ENCODE results near the gene ZMYM2. TPM values are rescaled to one million over a fixed set of nuclear protein-coding genes. Genes with fewer than 3 reads are reported as not detected.

ZMYM2 gene
- total RNA-seq, 6 donors from 2014 or later: 36.8 to 101 (median 59.4) TPM

- Histone ChIP-seq H3K9me3 (no peaks in the 10 kb centered on the region), H3K27ac (no peak overlapping the region), H3K4me1 (no peaks in the 10 kb centered on the region), H3K36me3 (no peaks in the 10 kb centered on the region), H3K27me3 (no peaks in the 10 kb centered on the region), H3K4me3 (no peak overlapping the region)
- DNase-seq (no peak), ATAC-seq (ENCODE audit: low FRiP score in 2 of 2) (no peak)
- 81 to 84% methylated on average over 7 of the region's 7 CpGs for WGBS, 2 donors
- TF ChIP-seq, protein P1, sequence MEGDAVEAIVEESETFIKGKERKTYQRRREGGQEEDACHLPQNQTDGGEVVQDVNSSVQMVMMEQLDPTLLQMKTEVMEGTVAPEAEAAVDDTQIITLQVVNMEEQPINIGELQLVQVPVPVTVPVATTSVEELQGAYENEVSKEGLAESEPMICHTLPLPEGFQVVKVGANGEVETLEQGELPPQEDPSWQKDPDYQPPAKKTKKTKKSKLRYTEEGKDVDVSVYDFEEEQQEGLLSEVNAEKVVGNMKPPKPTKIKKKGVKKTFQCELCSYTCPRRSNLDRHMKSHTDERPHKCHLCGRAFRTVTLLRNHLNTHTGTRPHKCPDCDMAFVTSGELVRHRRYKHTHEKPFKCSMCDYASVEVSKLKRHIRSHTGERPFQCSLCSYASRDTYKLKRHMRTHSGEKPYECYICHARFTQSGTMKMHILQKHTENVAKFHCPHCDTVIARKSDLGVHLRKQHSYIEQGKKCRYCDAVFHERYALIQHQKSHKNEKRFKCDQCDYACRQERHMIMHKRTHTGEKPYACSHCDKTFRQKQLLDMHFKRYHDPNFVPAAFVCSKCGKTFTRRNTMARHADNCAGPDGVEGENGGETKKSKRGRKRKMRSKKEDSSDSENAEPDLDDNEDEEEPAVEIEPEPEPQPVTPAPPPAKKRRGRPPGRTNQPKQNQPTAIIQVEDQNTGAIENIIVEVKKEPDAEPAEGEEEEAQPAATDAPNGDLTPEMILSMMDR (IDR thresholded peaks at IDR 0.05): no peak
- TF ChIP-seq EP300 (IDR thresholded peaks at IDR 0.05) (no peak), POLR2A (IDR thresholded peaks at IDR 0.05) (no peak), POLR2AphosphoS5 (IDR thresholded peaks at IDR 0.05) (no peak)
Observed at GRCh38 chr13:19950374-19950773, 8.2 kb upstream of the ZMYM2 start.

- TF ChIP-seq POLR2AphosphoS5 (IDR thresholded peaks at IDR 0.05) (no peak), EP300 (IDR thresholded peaks at IDR 0.05) (no peak), POLR2A (IDR thresholded peaks at IDR 0.05) (no peak)
- TF ChIP-seq, protein P1 (IDR thresholded peaks at IDR 0.05): no peak
- no peak overlapping the region for H3K4me3 ChIP-seq
- peaks cover 0 to 8% (median 0%) of the 10 kb centered on the region in 4 donors for H3K4me1 ChIP-seq
- DNase-seq (no peak), ATAC-seq (ENCODE audit: low FRiP score in 2 of 2) (no peak)
- H3K9me3 ChIP-seq: no peaks in the 10 kb centered on the region
- H3K27me3 ChIP-seq: no peaks in the 10 kb centered on the region
- no peaks in the 10 kb centered on the region for H3K36me3 ChIP-seq
- H3K27ac ChIP-seq: no peak overlapping the region
Observed at GRCh38 chr13:19952850-19953249, 5.7 kb upstream of the ZMYM2 start.

- H3K27me3 ChIP-seq: no peaks in the 10 kb centered on the region
- no peak overlapping the region for H3K27ac ChIP-seq
- no peaks in the 10 kb centered on the region for H3K9me3 ChIP-seq
- TF ChIP-seq POLR2A (IDR thresholded peaks at IDR 0.05): no peak
- no peak for TF ChIP-seq EP300 (IDR thresholded peaks at IDR 0.05)
- TF ChIP-seq POLR2AphosphoS5 (IDR thresholded peaks at IDR 0.05): no peak
- TF ChIP-seq, protein P1 (IDR thresholded peaks at IDR 0.05): no peak
- no peak overlapping the region for H3K4me3 ChIP-seq
- 83 to 89% methylated on average over 4 of the region's 4 CpGs for WGBS, 2 donors
- ATAC-seq (ENCODE audit: low FRiP score in 2 of 2) (no peak), DNase-seq (no peak)
- H3K36me3 ChIP-seq: peaks cover 0 to 2% (median 0%) of the 10 kb centered on the region in 4 donors
- H3K4me1 ChIP-seq: peaks cover 11 to 17% (median 14%) of the 10 kb centered on the region in 4 donors
Observed at GRCh38 chr13:19955873-19956559, 2.5 kb upstream of the ZMYM2 start.

DNA sequence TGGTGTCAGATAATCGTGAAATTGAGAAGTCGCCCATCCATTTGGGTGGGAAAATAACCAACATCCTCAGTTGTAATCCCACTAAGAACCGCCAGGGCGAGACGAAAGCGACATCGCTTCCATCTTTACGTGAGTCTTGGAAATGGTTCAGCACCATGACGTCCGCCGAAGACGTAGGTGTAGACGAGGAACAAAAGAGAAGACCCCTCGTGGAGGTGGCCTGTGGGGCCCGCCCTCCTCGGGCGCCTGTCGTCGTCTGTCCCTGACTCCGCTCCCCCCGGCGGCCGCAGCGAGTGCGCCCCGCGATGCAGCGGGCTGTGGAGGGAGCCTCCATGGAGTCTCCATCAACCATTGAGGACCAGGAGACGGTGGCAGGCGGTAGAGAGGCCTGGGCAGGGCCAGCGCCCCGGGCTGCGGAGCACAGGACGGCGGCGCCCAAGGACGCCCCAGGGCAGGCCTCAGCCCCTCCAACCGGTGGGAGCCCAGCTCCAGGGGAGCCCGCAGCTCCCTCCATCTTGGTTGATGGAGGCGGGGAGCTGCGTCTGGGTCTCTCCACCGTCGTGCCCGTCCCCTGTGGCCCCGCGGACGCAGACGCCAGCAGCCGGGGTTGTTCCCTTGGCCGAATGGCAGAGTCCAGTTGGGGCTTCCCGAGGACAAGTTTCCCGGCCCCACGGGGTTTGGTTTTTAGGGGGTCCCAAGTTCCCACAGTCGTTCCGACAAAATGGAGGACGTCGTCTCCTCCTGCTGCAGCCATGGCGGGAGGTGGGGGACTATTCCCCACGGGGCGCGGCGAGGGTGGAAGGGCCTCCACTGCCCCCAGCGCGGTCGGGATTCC lies 990 bp upstream of the ZMYM2 start:
- H3K9me3 ChIP-seq: no peaks in the 10 kb centered on the region
- TF ChIP-seq POLR2A (IDR thresholded peaks at IDR 0.05) (peak in 2 of 4 donors; percentile 20 to 59), EP300 (IDR thresholded peaks at IDR 0.05) (no peak), POLR2AphosphoS5 (IDR thresholded peaks at IDR 0.05) (peak in 1 of 2 donors; percentile 46)
- TF ChIP-seq, protein P1 (IDR thresholded peaks at IDR 0.05): peak; percentile 77 to 90 (median 87)
- H3K4me3 ChIP-seq: peak overlapping the region; percentile 64 to 94 (median 86)
- H3K4me1 ChIP-seq: peaks cover 24 to 32% (median 26%) of the 10 kb centered on the region in 4 donors
- DNase-seq: peak; percentile 84 to 93
- WGBS, 2 donors: 2 to 5% methylated on average over 26 to 55 of the region's 65 CpGs
- peaks cover 0 to 2% (median 0%) of the 10 kb centered on the region in 4 donors for H3K36me3 ChIP-seq
- peak overlapping the region; percentile 98 to 100 (median 99) for H3K27ac ChIP-seq
- peak; percentile 19 to 51 for ATAC-seq (ENCODE audit: low FRiP score in 2 of 2)
- H3K27me3 ChIP-seq: no peaks in the 10 kb centered on the region

Measured in upper lobe of left lung (tissue), 6 donors.